ENCODE measurements around the gene LAMB1. TPM values are rescaled to one million over a fixed set of nuclear protein-coding genes. Genes with fewer than 3 reads are reported as not detected.

LAMB1 gene
- total and polyA plus RNA-seq, 7 donors: 17.0 to 45.9 (median 25.8) TPM

DNA sequence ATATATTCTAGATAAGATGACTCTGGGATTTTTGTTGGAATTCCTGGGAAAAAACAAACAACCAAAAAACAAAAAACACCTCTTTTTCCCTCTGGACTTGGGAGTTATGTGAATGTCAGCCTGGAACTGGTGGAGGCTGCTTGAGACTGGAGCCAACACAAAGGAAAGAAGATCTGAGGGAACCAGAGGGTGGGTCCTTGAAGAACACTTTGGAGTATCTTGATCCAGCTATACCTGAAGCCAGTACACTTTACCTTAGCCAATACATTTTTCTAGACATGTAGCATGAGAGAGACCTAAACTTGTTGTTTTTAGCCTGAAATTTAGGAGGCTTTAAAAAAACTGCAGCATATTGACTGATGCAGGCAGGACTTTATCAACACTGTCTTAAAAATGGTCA lies 5.9 kb upstream of the LAMB1 start:
- no peak overlapping the region for H3K27ac ChIP-seq
- intact Hi-C loops (cut with DNase I): no loop called here
- no peaks in the 10 kb centered on the region for H3K36me3 ChIP-seq (ENCODE audit: insufficient read depth in 1 of 2, low read depth in 1 of 2)
- no peak overlapping the region for H3K4me3 ChIP-seq
- ATAC-seq: no peak
- TF ChIP-seq CTCF (IDR thresholded peaks at IDR 0.05): no peak
- H3K9me3 ChIP-seq: no peaks in the 10 kb centered on the region
- H3K27me3 ChIP-seq (ENCODE audit: insufficient read depth in 3 of 3, low read length in 2 of 3): peaks cover 0 to 21% (median 0%) of the 10 kb centered on the region in 3 donors
- H3K4me1 ChIP-seq: no peaks in the 10 kb centered on the region
- no peak for DNase-seq

- Histone ChIP-seq H3K4me1 (no peaks in the 10 kb centered on the region), H3K27me3 (ENCODE audit: insufficient read depth in 3 of 3, low read length in 2 of 3) (peaks cover 0 to 27% (median 1%) of the 10 kb centered on the region in 3 donors), H3K27ac (no peak overlapping the region), H3K36me3 (ENCODE audit: insufficient read depth in 1 of 2, low read depth in 1 of 2) (no peaks in the 10 kb centered on the region), H3K9me3 (no peaks in the 10 kb centered on the region), H3K4me3 (no peak overlapping the region)
- TF ChIP-seq CTCF (IDR thresholded peaks at IDR 0.05): no peak
- ATAC-seq: no peak
- DNase-seq: no peak
- intact Hi-C loops (cut with DNase I): no loop called here
- 82 to 91% (median 87%) methylated on average over 4 of the region's 4 CpGs for WGBS, 3 donors
Observed at GRCh38 chr7:108008240-108008639, 5.3 kb upstream of the LAMB1 start.

GRCh38 chr7:108007762-108008161 lies 4.8 kb upstream of the LAMB1 start:
- no peak for TF ChIP-seq CTCF (IDR thresholded peaks at IDR 0.05)
- ATAC-seq (no peak), DNase-seq (no peak)
- Histone ChIP-seq H3K9me3 (no peaks in the 10 kb centered on the region), H3K4me3 (no peak overlapping the region), H3K4me1 (no peaks in the 10 kb centered on the region), H3K27ac (no peak overlapping the region), H3K27me3 (ENCODE audit: insufficient read depth in 3 of 3, low read length in 2 of 3) (peaks cover 0 to 31% (median 2%) of the 10 kb centered on the region in 3 donors), H3K36me3 (ENCODE audit: insufficient read depth in 1 of 2, low read depth in 1 of 2) (no peaks in the 10 kb centered on the region)
- intact Hi-C loops (cut with DNase I): no loop called here
- WGBS, 3 donors: 48 to 69% (median 53%) methylated on average over 3 of the region's 3 CpGs

DNA sequence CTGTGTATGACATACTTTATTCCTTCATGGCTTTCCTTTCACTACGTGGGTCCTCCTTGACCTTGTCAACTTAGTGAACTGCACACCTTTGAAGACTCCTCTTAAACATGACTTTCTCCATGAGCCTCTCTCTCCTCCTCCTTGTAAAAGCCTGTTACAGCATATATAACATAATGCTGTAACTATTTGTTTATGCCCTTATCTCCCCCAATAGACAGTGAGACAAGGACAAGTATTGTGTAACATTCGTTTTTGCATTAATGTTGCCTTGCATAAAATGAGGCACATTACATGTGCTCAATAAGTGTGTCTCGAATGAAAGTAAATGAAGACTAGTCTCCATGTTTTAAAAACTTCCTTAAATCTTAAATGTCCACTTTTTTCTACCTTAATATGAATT lies 4.3 kb upstream of the LAMB1 start:
- Histone ChIP-seq H3K9me3 (no peaks in the 10 kb centered on the region), H3K36me3 (ENCODE audit: insufficient read depth in 1 of 2, low read depth in 1 of 2) (no peaks in the 10 kb centered on the region), H3K4me3 (no peak overlapping the region), H3K27me3 (ENCODE audit: insufficient read depth in 3 of 3, low read length in 2 of 3) (peaks cover 0 to 36% (median 2%) of the 10 kb centered on the region in 3 donors), H3K4me1 (no peaks in the 10 kb centered on the region), H3K27ac (no peak overlapping the region)
- intact Hi-C loops (cut with DNase I): no loop called here
- no peak for TF ChIP-seq CTCF (IDR thresholded peaks at IDR 0.05)
- no peak for DNase-seq
- no peak for ATAC-seq
- WGBS, 3 donors: 78 to 80% (median 78%) methylated on average over 3 of the region's 3 CpGs
